Pons (tissue), 1 donor: ENCODE measurements around the gene GPR162.

Experiments used
- DNase-seq: peaks from one replicate; pipeline ENCODE4 v3.0.0-alpha.2; 2016; ENCODE audit warnings: low spot score

GPR162 gene

DNA sequence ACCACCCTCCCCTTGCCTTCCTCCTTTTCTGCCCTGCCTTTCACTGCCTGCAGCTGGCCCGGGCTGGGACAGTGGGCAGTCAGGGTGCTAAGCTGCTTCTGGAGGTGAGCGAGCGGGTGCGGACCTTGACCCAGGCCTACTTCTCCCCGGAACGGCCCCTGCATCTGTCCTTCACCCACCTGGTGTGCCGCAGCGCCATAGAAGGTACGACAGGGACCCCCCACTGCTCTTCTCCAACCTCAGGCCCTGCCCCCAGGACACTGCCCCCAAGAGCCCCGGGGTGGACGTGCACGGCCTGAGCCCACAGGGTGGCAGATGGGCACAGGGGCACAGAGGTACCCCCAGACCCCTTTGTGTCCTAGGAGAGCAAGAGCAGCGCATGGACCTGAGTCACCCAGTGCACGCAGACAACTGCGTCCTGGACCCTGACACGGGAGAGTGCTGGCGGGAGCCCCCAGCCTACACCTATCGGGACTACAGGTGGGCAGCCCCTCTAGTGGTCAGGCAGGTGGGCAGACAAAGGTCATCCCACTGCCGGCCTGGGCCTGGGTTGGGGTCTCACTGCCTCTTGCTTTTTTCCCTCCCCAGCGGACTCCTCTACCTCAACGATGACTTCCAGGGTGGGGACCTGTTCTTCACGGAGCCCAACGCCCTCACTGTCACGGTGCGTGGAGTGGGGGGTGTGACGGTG is 15.9 kb downstream of the GPR162 start:
- DNase-seq = no peak

- no peak for DNase-seq
Observed at GRCh38 chr12:6838854-6839253, 17.2 kb downstream of the GPR162 start.

GRCh38 chr12:6839482-6840201 is 18.0 kb downstream of the GPR162 start:
- no peak for DNase-seq

DNA sequence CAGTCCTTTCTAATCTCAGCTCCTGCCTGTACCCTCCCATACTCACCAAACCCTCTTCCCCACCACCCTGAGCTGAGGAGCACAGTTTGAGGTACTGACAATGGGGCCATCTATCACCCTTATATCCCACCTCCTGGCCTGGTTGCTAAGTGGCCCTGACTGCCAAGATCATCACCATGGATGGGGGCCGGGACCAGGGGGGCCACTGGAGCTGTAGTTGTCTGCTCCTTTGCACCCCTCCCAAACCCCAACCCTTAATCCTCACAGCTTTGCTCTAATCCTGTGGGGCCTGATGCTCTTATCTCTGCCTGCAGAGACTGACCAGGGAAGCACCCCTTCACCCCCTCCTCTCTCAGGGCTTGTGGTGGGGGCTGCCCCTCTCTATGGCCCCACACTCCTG is 18.7 kb downstream of the GPR162 start:
- no peak for DNase-seq

- DNase-seq = no peak
Observed at GRCh38 chr12:6840761-6841515, 19.3 kb downstream of the GPR162 start, which contains the start of gene GNB3. TSS of gene GNB3 (plus strand) at chr12:6840925. CDS start at chr12:6841288, 363 bp downstream.

- DNase-seq = no peak
Observed at GRCh38 chr12:6842075-6842474, 20.5 kb downstream of the GPR162 start.

DNA sequence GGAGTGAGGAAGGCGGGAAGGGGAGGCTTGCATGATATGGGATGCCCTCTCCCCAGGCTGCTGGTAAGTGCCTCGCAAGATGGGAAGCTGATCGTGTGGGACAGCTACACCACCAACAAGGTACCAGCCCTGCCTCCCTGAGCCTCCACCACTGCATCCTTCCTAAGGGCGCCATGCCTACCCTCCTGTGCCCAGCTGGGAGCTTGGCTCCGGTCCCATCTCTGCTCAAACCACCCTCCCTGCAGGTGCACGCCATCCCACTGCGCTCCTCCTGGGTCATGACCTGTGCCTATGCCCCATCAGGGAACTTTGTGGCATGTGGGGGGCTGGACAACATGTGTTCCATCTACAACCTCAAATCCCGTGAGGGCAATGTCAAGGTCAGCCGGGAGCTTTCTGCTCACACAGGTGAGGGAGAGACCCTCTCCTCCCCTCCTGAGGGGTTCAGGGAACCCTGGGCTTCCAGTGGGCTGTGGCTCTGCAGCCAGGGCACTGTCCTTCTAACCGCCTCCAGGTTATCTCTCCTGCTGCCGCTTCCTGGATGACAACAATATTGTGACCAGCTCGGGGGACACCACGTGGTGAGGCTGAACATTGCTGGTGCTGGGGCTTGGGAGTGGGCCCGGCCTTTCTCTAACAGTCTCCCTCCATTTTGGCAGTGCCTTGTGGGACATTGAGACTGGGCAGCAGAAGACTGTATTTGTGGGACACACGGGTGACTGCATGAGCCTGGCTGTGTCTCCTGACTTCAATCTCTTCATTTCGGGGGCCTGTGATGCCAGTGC is 21.7 kb downstream of the GPR162 start:
- no peak for DNase-seq

GRCh38 chr12:6845395-6845794 is 23.8 kb downstream of the GPR162 start:
- no peak for DNase-seq

GRCh38 chr12:6846316-6846869 is 24.8 kb downstream of the GPR162 start:
- no peak for DNase-seq

DNA sequence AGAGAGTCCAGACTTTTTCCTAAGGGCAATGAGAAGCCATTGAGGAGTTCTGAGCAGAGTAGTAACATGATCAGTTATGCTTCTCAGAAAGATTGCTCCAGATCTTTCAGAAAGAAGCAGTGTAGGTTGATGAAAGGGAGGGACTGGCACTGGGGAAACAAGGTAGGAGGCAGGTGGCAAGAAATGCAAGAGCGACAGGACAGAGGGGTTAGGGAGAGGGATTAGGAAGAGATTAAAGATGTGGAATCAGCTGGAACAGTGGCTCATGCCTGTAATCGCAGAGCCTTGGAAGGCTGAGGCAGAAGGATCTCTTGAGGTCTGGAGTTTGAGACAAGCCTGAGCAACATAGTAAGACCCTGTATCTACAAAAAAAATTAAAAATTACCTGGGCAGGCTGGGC is 26.1 kb downstream of the GPR162 start:
- no peak for DNase-seq

- no peak for DNase-seq
Observed at GRCh38 chr12:6849427-6849826, 27.8 kb downstream of the GPR162 start.

- DNase-seq = no peak
Observed at GRCh38 chr12:6849976-6850560, 28.4 kb downstream of the GPR162 start.

DNA sequence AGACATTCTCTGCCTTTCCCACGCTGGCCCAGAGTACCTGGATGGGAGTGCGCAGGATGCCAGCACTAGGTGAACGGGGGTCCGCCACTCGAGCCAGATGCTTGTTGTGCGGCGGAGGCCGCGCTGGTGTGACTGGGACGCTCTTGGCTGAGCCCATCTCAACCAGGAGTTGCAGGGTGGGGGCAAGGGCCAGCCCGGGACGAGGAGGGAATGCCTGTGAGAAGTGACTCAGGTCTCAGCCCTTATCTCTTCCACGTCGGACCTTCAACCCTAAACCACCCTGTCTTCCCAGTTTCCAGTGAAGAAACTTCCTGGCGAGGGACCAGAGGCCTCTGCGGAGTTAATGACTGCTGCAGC is 29.2 kb downstream of the GPR162 start:
- no peak for DNase-seq

- DNase-seq = peak; percentile 100
Observed at GRCh38 chr12:6851153-6851920, 29.7 kb downstream of the GPR162 start, which contains the start of gene CDCA3. TSS of gene CDCA3 (minus strand) at chr12:6851286. CDS start at chr12:6850952, 334 bp downstream.

DNA sequence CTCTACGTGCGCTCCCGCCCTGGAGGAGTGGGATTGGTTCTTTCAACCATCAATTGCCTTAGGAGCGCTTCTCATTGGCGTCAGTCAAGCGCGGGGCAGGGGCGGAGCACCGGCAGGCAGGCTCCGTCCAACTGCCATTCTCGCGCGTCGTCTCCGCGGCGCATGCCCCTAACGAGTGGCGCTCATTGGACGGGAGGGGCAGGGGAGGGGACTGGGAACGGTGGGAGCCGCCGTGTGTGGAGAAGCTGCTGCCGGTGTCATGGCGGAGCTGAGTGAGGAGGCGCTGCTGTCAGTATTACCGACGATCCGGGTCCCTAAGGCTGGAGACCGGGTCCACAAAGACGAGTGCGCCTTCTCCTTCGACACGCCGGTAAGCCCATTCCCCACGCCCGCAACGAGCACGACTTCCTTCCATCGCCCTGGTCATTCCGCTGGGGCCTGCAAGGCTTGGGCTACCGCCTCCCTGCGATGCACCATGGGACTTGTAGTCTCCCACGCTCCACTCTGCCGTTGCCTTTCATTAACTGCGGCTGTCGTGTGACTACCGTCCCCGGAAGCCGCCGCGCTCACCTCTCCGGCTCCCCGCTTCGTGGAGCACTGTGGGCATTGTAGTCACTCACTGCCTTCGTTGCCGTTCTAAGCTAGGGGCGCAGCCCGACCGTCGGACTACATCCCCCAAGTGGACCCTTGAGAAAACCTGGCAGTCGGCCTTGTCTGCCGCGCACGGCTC is 30.5 kb downstream of the GPR162 start, which contains the start of gene USP5:
USP5 (plus strand) TSS at position 230 of the 730 bp plus-strand sequence; CDS start at position 260, 30 bp downstream.
- peak; percentile 100 for DNase-seq

DNA sequence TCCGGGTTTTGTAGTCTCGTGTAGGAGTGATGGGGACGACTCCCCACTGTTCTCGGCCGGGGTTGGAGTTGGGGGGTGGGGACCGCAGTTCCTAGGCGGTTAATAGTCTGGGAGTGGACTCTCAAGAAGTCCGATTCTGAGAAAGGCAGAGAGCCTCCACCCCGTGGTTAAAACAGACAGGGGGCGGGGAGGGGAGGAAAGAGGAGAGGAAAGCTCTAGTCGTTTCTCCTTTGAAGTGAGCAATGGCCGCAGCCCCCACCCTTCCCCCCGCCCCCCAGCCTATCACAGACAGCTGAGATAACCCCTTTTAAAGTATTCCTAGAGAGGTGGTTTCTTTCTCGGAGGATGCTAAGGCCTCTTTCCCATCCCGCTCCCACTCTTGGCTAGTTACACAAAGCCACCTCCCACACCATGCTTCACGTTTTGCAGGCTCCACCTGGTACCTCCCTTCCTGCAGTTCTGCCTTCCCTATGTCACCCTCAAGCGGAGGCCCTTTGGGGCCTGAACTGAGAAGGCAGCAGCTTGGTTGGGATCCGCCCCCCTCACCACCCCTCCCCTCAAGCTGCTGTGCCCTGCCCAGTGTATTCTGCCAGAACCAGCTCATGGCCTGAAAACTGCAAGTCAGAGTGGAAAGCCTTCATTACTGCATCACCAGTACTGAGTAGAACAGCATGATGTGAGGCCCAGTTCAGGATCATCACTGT is 31.2 kb downstream of the GPR162 start:
- DNase-seq = peak; percentile 73

DNA sequence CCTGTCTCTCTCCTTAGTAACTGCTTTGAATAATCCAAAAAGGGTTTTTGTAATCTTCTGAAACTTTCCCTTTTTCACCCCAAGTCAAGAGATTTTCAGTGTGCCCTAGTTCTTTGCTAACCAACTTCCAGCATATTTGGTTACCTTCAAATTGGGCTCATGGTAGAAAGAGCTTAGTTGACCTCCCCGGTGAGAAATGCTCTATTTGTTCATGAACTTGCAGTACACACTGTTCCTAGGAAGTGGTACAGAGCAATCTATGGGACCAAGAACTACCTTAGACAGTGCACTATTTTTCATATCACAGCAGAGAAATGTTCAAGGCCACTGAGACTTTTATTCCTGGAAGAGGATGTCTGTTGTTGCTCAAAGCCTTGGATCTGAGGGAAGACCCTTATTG is 32.0 kb downstream of the GPR162 start:
- DNase-seq = no peak

DNA sequence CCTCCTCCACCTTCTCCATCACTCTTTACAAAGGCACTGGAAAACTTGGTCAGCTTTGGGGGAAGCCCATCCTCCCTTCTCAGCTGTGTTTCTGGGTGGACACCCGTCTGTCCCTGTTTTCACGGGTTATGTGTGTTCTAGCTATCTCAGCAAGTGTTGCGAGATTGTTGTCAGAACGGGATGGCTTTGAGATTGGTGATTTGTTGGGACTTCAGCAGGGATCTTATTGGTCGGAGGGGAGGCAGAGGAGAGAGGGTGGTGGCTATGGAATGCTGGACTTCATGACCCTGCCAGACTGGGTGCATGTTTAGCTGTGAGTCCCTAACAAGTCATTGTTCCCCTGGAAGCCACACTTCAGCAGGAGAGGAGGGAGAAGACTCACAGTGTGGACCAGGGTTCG is 32.4 kb downstream of the GPR162 start:
- no peak for DNase-seq

- DNase-seq = no peak
Observed at GRCh38 chr12:6855322-6855721, 33.7 kb downstream of the GPR162 start.
